ENCODE data around the gene ZNF575.

- TF ChIP-seq CTCF (conservative IDR thresholded peaks at IDR 0.05): no peak
- TF ChIP-seq ZFX (IDR thresholded peaks at IDR 0.05): no peak
These were observed 49.7 kb upstream of the ZNF575 start for GRCh38 chr19:43483281-43483680.

Measured in C4-2B (cell line).